WTC11 (cell line): Measurements from ENCODE around the gene ABLIM2. TPM values are rescaled to one million over a fixed set of nuclear protein-coding genes. Genes with fewer than 3 reads are reported as not detected.
"Not testable (repeated sequence)": the region's sequence is repeated elsewhere in the genome, so short reads cannot be mapped to it uniquely, and the experiment has no call there.

Experiments used
- ATAC-seq: fragments of 200-7000 bp; cut with Tn5 transposase; 2 replicates; pipeline ENCODE4 v1.10.0; 2021; ENCODE audit warnings: mild to moderate bottlenecking, moderate library complexity
- CTCF ChIA-PET: fragments of 300-600 bp; sonication (Branson Sonifier 250); formaldehyde crosslinking; loops from one replicate; lab custom pipeline; 2021; ENCODE audit warnings: antibody characterized with exemption; lab: Charles Lee
- POLR2A ChIA-PET: fragments of 350-600 bp; sonication (Branson Sonifier 250); formaldehyde crosslinking; loops from one replicate; lab custom pipeline; 2021; ENCODE audit warnings: antibody characterized with exemption; lab: Charles Lee
- DNase-seq: peaks from one replicate; pipeline ENCODE4 v3.0.0; 2021; ENCODE audit warnings: low spot score
- H3K27ac Mint-ChIP-seq: 2 replicates; pipeline ENCODE4 v1.8.0; 2021; ENCODE audit warnings: mixed read lengths
- H3K27me3 Mint-ChIP-seq: 2 replicates; pipeline ENCODE4 v1.8.0; 2021; ENCODE audit warnings: low read depth, mild to moderate bottlenecking, moderate library complexity, mixed read lengths
- H3K36me3 Mint-ChIP-seq: 2 replicates; pipeline ENCODE4 v1.8.0; 2021; ENCODE audit warnings: mixed read lengths
- H3K4me1 Mint-ChIP-seq: 2 replicates; pipeline ENCODE4 v1.8.0; 2022; ENCODE audit warnings: mixed read lengths
- H3K4me3 Mint-ChIP-seq: 2 replicates; pipeline ENCODE4 v1.8.0; 2021; ENCODE audit warnings: mild to moderate bottlenecking, moderate library complexity, mixed read lengths
- H3K9me3 Mint-ChIP-seq: 2 replicates; pipeline ENCODE4 v1.8.0; 2021; ENCODE audit warnings: mixed read lengths
- CREB1 ChIP-seq: sonication (generic); formaldehyde crosslinking; IDR thresholded peaks from 2 replicates; pipeline ENCODE4 v1.8.0; 2023; ENCODE audit warnings: mild to moderate bottlenecking, missing genetic modification reagents
- CTCF ChIP-seq: fragments of 200-600 bp; IDR thresholded peaks from 2 replicates; pipeline ENCODE4 v1.8.0; 2022; ENCODE audit warnings: antibody characterized with exemption
- E2F1 ChIP-seq: sonication (generic); formaldehyde crosslinking; IDR thresholded peaks from 2 replicates; pipeline ENCODE4 v1.8.0; 2022; ENCODE audit warnings: mild to moderate bottlenecking, missing genetic modification reagents
- E2F4 ChIP-seq: sonication (generic); formaldehyde crosslinking; IDR thresholded peaks from 2 replicates; pipeline ENCODE4 v1.8.1; 2022; ENCODE audit warnings: low read depth, mild to moderate bottlenecking, moderate library complexity, missing genetic modification reagents, borderline replicate concordance
- EMX1 ChIP-seq: fragments of 250-450 bp; sonication (Bioruptor Pico); IDR thresholded peaks from 2 replicates; pipeline ENCODE4 v1.8.0; 2021; ENCODE audit warnings: mild to moderate bottlenecking
- FOXK1 ChIP-seq: sonication (generic); formaldehyde crosslinking; IDR thresholded peaks from 2 replicates; pipeline ENCODE4 v1.8.0; 2022; ENCODE audit warnings: mild to moderate bottlenecking, moderate library complexity, missing genetic modification reagents
- FOXP1 ChIP-seq: sonication (generic); formaldehyde crosslinking; IDR thresholded peaks from 2 replicates; pipeline ENCODE4 v1.8.0; 2022; ENCODE audit warnings: missing genetic modification reagents, mild to moderate bottlenecking, moderate library complexity, borderline replicate concordance
- MAX ChIP-seq: sonication (generic); formaldehyde crosslinking; IDR thresholded peaks from 2 replicates; pipeline ENCODE4 v1.8.0; 2022; ENCODE audit warnings: mild to moderate bottlenecking, missing genetic modification reagents
- NFE2L1 ChIP-seq: sonication (generic); formaldehyde crosslinking; IDR thresholded peaks from 2 replicates; pipeline ENCODE4 v1.8.1; 2023; ENCODE audit warnings: missing genetic modification reagents
- NR1H2 ChIP-seq: sonication (generic); formaldehyde crosslinking; IDR thresholded peaks from 2 replicates; pipeline ENCODE4 v1.9.0; 2021; ENCODE audit warnings: mild to moderate bottlenecking, moderate library complexity, missing genetic modification reagents
- NR2C2 ChIP-seq: sonication (generic); formaldehyde crosslinking; IDR thresholded peaks from 2 replicates; pipeline ENCODE4 v1.8.0; 2022; ENCODE audit warnings: mild to moderate bottlenecking, missing genetic modification reagents
- RELA ChIP-seq: sonication (generic); formaldehyde crosslinking; IDR thresholded peaks from 2 replicates; pipeline ENCODE4 v1.8.1; 2022; ENCODE audit warnings: missing genetic modification reagents, mild to moderate bottlenecking, borderline replicate concordance
- TP53 ChIP-seq: sonication (generic); formaldehyde crosslinking; IDR thresholded peaks from 2 replicates; pipeline ENCODE4 v1.8.1; 2023; ENCODE audit warnings: mild to moderate bottlenecking, missing genetic modification reagents
- ZBTB43 ChIP-seq: sonication (generic); formaldehyde crosslinking; IDR thresholded peaks from 2 replicates; pipeline ENCODE4 v1.8.1; 2023; ENCODE audit warnings: mild to moderate bottlenecking, missing genetic modification reagents
- ZNF232 ChIP-seq: sonication (generic); formaldehyde crosslinking; IDR thresholded peaks from 2 replicates; pipeline ENCODE4 v1.8.0; 2022; ENCODE audit warnings: mild to moderate bottlenecking, missing genetic modification reagents
- ZNF317 ChIP-seq: sonication (generic); formaldehyde crosslinking; IDR thresholded peaks from 2 replicates; pipeline ENCODE4 v1.8.1; 2023; ENCODE audit warnings: low read depth, mild to moderate bottlenecking, moderate library complexity, missing genetic modification reagents, borderline replicate concordance
- ZNF396 ChIP-seq: fragments of 250-450 bp; sonication (Bioruptor Pico); IDR thresholded peaks from 2 replicates; pipeline ENCODE4 v1.8.0; 2021; ENCODE audit warnings: mild to moderate bottlenecking, moderate library complexity, borderline replicate concordance
- ZNF423 ChIP-seq: fragments of 250-450 bp; sonication (Bioruptor Pico); IDR thresholded peaks from 2 replicates; pipeline ENCODE4 v2.1.2; 2022; ENCODE audit warnings: mild to moderate bottlenecking, moderate library complexity
- ZSCAN18 ChIP-seq: fragments of 250-450 bp; sonication (Bioruptor Pico); IDR thresholded peaks from 2 replicates; pipeline ENCODE4 v2.1.2; 2022; ENCODE audit warnings: mild to moderate bottlenecking, moderate library complexity
- total RNA-seq: library from RNA; stranded (reverse); gene quantifications from 3 replicates; pipeline ENCODE4 v1.2.3, GENCODE V29; 2021

Gene ABLIM2
- total RNA-seq, 1 experiment from 2014 or later, result 2.6 TPM

- TF ChIP-seq ZSCAN18 (CRISPR knock-in tag), result no peak
Observed at GRCh38 chr4:7924570-7924969, 234.0 kb downstream of the ABLIM2 start (continued).

GRCh38 chr4:7924163-7924562 lies 234.4 kb downstream of the ABLIM2 start:
- no peak for DNase-seq
- Mint-ChIP-seq H3K9me3 (peaks cover 9% of the 10 kb centered on the region), H3K4me1 (peaks cover 14% of the 10 kb centered on the region), H3K4me3 (no peak overlapping the region), H3K36me3 (peaks cover 14% of the 10 kb centered on the region), H3K27ac (peak overlapping the region; percentile 24; the same call in 1 of the 2 replicates), H3K27me3 (no peaks in the 10 kb centered on the region)
- ChIA-PET CTCF (interaction anchor here (0.5 to 1.8 kb wide), 3 partner anchors 14 to 106 kb away, joined by 3 to 8 read pairs (median 3); no protein-coding TSS in a partner anchor), POLR2A (no interaction called here)
- no peak for TF ChIP-seq ZNF232 (CRISPR knock-in tag)
- TF ChIP-seq ZNF396, result no peak
- no peak for TF ChIP-seq RELA (CRISPR knock-in tag)
- no peak for TF ChIP-seq ZNF423
- TF ChIP-seq, all 79 proteins: peak for 0
- no peak for ATAC-seq

GRCh38 chr4:7922466-7922865 lies 236.1 kb downstream of the ABLIM2 start:
- DNase-seq, result no peak
- Mint-ChIP-seq H3K27me3 (no peaks in the 10 kb centered on the region), H3K4me1 (peaks cover 17% of the 10 kb centered on the region), H3K27ac (no peak overlapping the region; the same call in 1 of the 2 replicates), H3K4me3 (no peak overlapping the region), H3K36me3 (peaks cover 14% of the 10 kb centered on the region), H3K9me3 (peaks cover 9% of the 10 kb centered on the region)
- ChIA-PET CTCF (interaction anchor here (1.0 kb wide), 1 partner anchor 118 kb away, joined by 3 read pairs; no protein-coding TSS in a partner anchor), POLR2A (no interaction called here)
- ATAC-seq, result no peak
- TF ChIP-seq EMX1 (CRISPR knock-in tag) (no peak), NR1H2 (CRISPR knock-in tag) (no peak), ZNF317 (CRISPR knock-in tag) (no peak), FOXK1 (CRISPR knock-in tag) (no peak)

GRCh38 chr4:7918981-7919380 lies 239.6 kb downstream of the ABLIM2 start:
- CTCF ChIA-PET, result interaction anchor here (1.4 kb wide), 1 partner anchor 117 kb away, joined by 4 read pairs; no protein-coding TSS in a partner anchor
- Mint-ChIP-seq H3K9me3 (no peaks in the 10 kb centered on the region; the same call in 1 of the 2 replicates), H3K27me3 (no peaks in the 10 kb centered on the region), H3K36me3 (peaks cover 2% of the 10 kb centered on the region; the same call in 1 of the 2 replicates), H3K4me1 (peaks cover 39% of the 10 kb centered on the region), H3K27ac (peak overlapping the region; percentile 78), H3K4me3 (no peak overlapping the region)
- POLR2A ChIA-PET, result no interaction called here
- no peak for TF ChIP-seq ZNF317 (CRISPR knock-in tag)
- TF ChIP-seq NFE2L1 (CRISPR knock-in tag), result no peak
- no peak for TF ChIP-seq TP53
- no peak for TF ChIP-seq CTCF
- TF ChIP-seq E2F4 (CRISPR knock-in tag), result no peak
- TF ChIP-seq NR2C2, result no peak
- TF ChIP-seq FOXP1 (CRISPR knock-in tag), result no peak
- TF ChIP-seq CREB1 (CRISPR knock-in tag), result no peak
- TF ChIP-seq MAX (CRISPR knock-in tag), result no peak
- no peak for TF ChIP-seq E2F1 (CRISPR knock-in tag)
- no peak for TF ChIP-seq ZBTB43
- ATAC-seq (no peak), DNase-seq (no peak)

- H3K27ac Mint-ChIP-seq, result peak overlapping the region; percentile 30
- ATAC-seq, H3K36me3 Mint-ChIP-seq, H3K4me3 Mint-ChIP-seq, H3K9me3 Mint-ChIP-seq, DNase-seq, POLR2A ChIA-PET, H3K27me3 Mint-ChIP-seq: not testable (repeated sequence)
- CTCF ChIA-PET, result interaction anchor here (1.0 kb wide), 3 partner anchors 9 to 114 kb away, joined by 3 to 5 read pairs (median 3); no protein-coding TSS in a partner anchor
- peaks cover 39% of the 10 kb centered on the region for H3K4me1 Mint-ChIP-seq
Observed at GRCh38 chr4:7918187-7918586, 240.4 kb downstream of the ABLIM2 start.
